Panc1 (cell line): ENCODE results near the gene PSRC1.

Experiments used
- POLR2AphosphoS5 ChIP-seq: IDR thresholded peaks from 2 replicates; pipeline ENCODE4 v1.6.1; 2012; ENCODE audit warnings: mild to moderate bottlenecking, low read depth, low read length, moderate library complexity
- SIN3A ChIP-seq: IDR thresholded peaks from 2 replicates; pipeline ENCODE4 v1.6.1; 2012; ENCODE audit warnings: low read depth, mild to moderate bottlenecking, low read length, moderate library complexity, borderline replicate concordance; ENCODE audit not compliant: insufficient read depth
- TCF7L2 ChIP-seq: IDR thresholded peaks from 2 replicates; pipeline ENCODE4 v1.6.1; 2011; ENCODE audit warnings: mild to moderate bottlenecking, low read depth, low read length, inconsistent platforms
- TF ChIP-seq, protein P1 (sequence below): fragments of 450-650 bp; IDR thresholded peaks from 2 replicates; pipeline ENCODE4 v1.5.1; 2017; ENCODE audit warnings: mild to moderate bottlenecking
- TF ChIP-seq, protein P2 (sequence below), 2 experiments: IDR thresholded peaks; 2 replicates each; pipeline ENCODE4 v1.6.1; 2011 to 2012; ENCODE audit warnings: low read depth in 2 of 2, control low read depth in 1 of 2, low read length in 1 of 2, mild to moderate bottlenecking in 1 of 2, moderate library complexity in 1 of 2; ENCODE audit not compliant: insufficient read depth in 1 of 2

DNA sequence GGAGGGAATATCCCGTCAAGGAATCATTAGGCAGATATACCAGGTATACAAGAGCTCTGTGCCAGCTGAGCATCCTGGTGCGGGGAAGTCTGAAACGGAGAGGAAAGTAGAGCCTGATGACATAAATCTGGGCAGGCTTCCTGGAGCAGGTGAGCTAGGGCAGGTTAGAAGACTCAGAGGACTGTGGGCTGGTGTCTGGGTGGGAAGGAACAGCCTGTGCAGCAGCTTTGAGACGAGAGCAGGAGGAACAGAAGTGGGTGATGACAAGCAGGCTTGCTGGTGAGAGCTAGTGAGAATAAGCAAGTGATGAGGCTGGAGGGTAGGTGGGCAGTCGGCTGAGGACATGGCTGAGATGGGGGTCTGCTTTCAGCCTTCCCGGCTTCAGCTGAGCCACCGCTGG lies 26.9 kb downstream of the PSRC1 start:
- TF ChIP-seq, protein P1, sequence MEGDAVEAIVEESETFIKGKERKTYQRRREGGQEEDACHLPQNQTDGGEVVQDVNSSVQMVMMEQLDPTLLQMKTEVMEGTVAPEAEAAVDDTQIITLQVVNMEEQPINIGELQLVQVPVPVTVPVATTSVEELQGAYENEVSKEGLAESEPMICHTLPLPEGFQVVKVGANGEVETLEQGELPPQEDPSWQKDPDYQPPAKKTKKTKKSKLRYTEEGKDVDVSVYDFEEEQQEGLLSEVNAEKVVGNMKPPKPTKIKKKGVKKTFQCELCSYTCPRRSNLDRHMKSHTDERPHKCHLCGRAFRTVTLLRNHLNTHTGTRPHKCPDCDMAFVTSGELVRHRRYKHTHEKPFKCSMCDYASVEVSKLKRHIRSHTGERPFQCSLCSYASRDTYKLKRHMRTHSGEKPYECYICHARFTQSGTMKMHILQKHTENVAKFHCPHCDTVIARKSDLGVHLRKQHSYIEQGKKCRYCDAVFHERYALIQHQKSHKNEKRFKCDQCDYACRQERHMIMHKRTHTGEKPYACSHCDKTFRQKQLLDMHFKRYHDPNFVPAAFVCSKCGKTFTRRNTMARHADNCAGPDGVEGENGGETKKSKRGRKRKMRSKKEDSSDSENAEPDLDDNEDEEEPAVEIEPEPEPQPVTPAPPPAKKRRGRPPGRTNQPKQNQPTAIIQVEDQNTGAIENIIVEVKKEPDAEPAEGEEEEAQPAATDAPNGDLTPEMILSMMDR = no peak
- TF ChIP-seq, protein P2, sequence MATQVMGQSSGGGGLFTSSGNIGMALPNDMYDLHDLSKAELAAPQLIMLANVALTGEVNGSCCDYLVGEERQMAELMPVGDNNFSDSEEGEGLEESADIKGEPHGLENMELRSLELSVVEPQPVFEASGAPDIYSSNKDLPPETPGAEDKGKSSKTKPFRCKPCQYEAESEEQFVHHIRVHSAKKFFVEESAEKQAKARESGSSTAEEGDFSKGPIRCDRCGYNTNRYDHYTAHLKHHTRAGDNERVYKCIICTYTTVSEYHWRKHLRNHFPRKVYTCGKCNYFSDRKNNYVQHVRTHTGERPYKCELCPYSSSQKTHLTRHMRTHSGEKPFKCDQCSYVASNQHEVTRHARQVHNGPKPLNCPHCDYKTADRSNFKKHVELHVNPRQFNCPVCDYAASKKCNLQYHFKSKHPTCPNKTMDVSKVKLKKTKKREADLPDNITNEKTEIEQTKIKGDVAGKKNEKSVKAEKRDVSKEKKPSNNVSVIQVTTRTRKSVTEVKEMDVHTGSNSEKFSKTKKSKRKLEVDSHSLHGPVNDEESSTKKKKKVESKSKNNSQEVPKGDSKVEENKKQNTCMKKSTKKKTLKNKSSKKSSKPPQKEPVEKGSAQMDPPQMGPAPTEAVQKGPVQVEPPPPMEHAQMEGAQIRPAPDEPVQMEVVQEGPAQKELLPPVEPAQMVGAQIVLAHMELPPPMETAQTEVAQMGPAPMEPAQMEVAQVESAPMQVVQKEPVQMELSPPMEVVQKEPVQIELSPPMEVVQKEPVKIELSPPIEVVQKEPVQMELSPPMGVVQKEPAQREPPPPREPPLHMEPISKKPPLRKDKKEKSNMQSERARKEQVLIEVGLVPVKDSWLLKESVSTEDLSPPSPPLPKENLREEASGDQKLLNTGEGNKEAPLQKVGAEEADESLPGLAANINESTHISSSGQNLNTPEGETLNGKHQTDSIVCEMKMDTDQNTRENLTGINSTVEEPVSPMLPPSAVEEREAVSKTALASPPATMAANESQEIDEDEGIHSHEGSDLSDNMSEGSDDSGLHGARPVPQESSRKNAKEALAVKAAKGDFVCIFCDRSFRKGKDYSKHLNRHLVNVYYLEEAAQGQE (IDR thresholded peaks at IDR 0.05; ENCODE audit: insufficient read depth in 1 of 2, low read depth in 2 of 2, low read length in 1 of 2) = no peak
- TF ChIP-seq TCF7L2 (no peak), POLR2AphosphoS5 (no peak), SIN3A (no peak)
